Omental fat pad (tissue), 4 donors: ENCODE results near the gene CCR9. TPM values are rescaled to one million over a fixed set of nuclear protein-coding genes. Genes with fewer than 3 reads are reported as not detected.

Experiments used
- ATAC-seq: fragments of 150-250 bp; one replicate; pipeline ENCODE4 v1.9.1; 2016; ENCODE audit warnings: mild to moderate bottlenecking, moderate library complexity; ENCODE audit not compliant: low FRiP score
- DNase-seq: peaks from one replicate; pipeline ENCODE4 v3.0.0-alpha.2; 2019; ENCODE audit warnings: low spot score
- total RNA-seq, 4 donors: library from RNA; depleted of rRNA; stranded (reverse); fragments of >200 nt; gene quantifications; one replicate each; pipeline ENCODE4 v1.1.0, GENCODE V29; 2016
- TF ChIP-seq, protein P1 (sequence below), 3 donors: fragments of 450-650 bp; IDR thresholded peaks; one replicate each; pipeline ENCODE4 v1.5.1; 2016 to 2017; ENCODE audit warnings: antibody characterized with exemption in 3 of 3, mild to moderate bottlenecking in 3 of 3, moderate library complexity in 2 of 3

Gene CCR9
- total RNA-seq, 4 donors from 2014 or later = 0.24 TPM; not detected in 3

DNA sequence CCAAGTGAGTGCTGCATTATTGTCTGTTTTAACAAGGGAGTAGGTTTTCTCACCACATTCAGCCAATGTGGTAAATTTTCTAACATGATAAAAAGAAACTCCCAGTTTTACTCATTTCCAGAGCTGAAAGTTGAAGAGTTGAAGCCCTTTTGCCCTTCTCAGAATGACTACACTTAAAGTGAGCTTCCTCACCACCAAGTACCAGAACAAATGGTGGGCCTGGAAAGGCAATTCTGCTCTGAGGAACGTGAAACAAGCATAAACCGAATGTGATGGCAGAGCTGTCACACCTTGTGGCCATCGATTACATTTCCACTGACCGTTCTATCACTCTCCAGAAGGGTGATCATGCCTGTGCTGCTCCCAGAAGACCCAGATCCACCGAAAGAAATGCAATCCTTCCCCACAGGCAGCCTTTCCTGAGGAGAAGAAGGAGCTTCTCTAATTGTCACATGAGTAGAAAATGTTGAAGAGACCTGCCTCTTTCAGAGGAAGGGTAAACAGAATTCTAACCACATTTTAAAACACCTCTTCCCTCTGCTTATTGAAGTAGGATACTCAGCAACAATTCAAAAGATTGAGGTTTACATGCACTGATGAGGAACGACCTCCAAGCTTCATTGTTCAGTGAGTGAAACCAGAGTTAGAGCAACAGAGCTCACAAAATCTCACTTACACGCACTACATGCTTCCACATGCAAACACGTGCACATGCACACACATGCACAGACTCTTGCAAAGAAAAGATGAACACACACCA, 21.4 kb upstream of the CCR9 start:
- TF ChIP-seq, protein P1, sequence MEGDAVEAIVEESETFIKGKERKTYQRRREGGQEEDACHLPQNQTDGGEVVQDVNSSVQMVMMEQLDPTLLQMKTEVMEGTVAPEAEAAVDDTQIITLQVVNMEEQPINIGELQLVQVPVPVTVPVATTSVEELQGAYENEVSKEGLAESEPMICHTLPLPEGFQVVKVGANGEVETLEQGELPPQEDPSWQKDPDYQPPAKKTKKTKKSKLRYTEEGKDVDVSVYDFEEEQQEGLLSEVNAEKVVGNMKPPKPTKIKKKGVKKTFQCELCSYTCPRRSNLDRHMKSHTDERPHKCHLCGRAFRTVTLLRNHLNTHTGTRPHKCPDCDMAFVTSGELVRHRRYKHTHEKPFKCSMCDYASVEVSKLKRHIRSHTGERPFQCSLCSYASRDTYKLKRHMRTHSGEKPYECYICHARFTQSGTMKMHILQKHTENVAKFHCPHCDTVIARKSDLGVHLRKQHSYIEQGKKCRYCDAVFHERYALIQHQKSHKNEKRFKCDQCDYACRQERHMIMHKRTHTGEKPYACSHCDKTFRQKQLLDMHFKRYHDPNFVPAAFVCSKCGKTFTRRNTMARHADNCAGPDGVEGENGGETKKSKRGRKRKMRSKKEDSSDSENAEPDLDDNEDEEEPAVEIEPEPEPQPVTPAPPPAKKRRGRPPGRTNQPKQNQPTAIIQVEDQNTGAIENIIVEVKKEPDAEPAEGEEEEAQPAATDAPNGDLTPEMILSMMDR (IDR thresholded peaks at IDR 0.05) = no peak
- DNase-seq (no peak), ATAC-seq (no peak)

DNA sequence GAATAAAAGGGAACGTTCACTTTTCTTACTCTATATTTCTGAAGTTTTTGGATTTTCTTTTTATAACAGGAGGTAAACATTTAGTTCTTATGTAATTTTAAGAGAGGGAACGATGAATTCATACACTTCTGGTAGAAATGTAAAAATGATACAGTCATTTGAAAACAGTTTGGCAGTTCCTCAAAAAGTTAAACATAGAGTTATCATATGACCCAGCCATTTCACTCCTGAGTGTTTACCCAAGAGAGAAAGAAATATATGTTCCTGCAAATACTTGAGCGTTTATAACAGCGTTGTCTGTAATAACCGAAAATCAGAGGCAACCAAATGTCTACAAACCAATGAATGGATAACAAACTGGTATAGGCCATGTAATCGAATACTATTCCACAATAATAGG, 20.8 kb upstream of the CCR9 start:
- TF ChIP-seq, protein P1 (IDR thresholded peaks at IDR 0.05) = no peak
- ATAC-seq (no peak), DNase-seq (no peak)

DNA sequence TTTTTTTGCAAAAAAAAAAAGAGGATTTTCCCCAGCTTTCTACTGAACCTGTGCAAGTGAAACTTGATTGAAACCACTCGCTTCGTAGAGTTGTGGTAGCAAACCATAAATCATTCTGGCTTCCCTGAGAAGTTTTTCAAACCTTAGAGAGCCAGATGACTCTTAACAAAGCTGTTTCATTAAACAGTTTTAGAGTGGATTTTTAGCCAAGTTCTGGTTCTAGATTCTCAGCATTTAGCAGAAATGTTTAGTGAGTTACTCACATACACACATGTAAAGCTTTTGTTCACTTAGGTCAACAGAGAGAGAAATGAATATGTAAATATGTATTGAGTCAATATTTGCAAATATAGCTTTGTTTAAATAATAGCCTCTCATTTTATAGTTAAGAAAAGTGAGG, 18.1 kb upstream of the CCR9 start:
- ATAC-seq = no peak
- TF ChIP-seq, protein P1 (IDR thresholded peaks at IDR 0.05) = no peak
- DNase-seq = no peak

DNA sequence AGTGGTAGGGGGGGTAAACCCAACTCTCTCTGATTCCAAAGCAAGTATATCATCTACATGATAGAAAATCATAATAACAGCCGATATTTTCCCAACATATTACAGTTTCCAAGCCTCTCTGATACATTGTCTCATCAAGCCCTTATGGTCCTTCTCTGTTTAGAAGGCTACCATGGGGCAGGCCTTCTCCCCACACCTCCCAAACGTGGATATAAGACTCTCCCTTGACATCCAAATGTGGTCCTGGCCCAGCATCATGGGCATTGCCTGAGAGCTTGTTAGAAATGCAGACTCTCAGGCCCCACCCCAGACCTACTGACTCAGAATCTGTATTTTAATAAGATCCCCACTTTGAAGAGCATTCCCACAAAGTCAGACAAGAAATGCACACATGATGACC, 17.7 kb upstream of the CCR9 start:
- ATAC-seq (no peak), DNase-seq (no peak)
- TF ChIP-seq, protein P1 (IDR thresholded peaks at IDR 0.05) = no peak

DNA sequence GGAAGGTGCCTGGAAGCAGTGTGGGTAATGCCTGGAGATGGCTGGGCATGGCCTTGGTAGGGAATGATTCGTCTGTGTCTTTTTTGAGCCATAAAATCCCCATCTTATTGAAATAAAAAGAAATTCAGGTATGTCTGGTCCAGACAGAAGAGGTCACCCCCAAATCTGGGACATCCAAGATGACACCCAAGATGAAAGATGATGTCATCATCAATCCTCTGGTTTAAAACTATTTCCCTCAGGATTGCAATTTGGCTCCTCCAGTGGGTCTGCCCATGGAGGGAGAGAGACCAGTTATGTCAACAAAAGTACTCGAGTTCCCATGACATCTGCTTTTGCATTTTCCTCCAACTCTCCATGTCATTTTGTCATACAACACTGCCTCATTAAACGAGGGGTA, 16.7 kb upstream of the CCR9 start:
- TF ChIP-seq, protein P1 (IDR thresholded peaks at IDR 0.05) = no peak
- ATAC-seq = no peak
- no peak for DNase-seq

DNA sequence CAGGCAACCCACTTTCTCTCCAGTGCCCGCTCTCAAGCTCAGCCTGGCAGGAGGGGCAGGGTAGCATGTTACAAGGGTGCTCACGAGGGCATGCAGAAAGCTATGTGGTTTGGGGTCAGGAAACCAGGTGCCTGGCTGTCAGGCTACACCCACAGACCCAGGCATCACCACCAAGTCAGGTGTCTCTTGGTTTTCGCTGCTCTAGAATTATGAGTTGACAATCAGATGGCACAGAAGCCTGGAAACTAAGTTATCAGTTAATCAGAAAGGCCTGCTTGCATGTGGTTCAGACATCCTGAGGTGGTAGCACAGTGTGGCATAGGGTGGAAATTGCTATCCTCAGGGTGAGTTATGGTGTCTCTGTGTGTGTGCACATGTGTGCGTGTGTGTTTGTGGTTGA, 16.2 kb upstream of the CCR9 start:
- no peak for ATAC-seq
- DNase-seq = no peak
- TF ChIP-seq, protein P1 (IDR thresholded peaks at IDR 0.05) = no peak

DNA sequence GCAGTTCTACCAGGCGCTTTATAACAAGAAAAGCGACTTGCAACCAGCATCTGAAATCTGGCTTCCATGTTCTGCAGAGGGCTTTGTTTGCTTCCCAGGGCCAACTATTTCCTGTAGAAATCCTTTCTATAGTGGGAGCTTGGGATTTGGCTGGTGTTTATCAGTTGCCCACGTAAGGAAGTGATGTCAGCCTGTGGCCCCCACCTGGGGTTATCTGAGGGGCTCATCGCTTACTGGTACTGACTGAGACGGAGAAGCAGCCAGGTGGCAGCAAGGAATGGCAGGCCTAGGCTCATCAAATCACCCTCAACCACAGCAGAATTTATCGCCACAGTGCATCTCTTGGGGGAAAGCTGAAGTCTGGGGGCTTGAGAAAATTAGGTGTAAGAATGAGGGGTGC, 14.6 kb upstream of the CCR9 start:
- TF ChIP-seq, protein P1 (IDR thresholded peaks at IDR 0.05) = no peak
- no peak for DNase-seq
- no peak for ATAC-seq
